GM21423 (cell line): ENCODE results near the gene PRPF40B.
"Not testable (repeated sequence)": the region's sequence is repeated elsewhere in the genome, so short reads cannot be mapped to it uniquely, and the experiment has no call there.

Experiments used
- ATAC-seq: cut with Tn5 transposase; IDR thresholded peaks from one replicate; pipeline ENCODE4 v1.9.1; 2021; ENCODE audit warnings: mild to moderate bottlenecking, moderate library complexity; ENCODE audit not compliant: unreplicated experiment

The PRPF40B gene

DNA sequence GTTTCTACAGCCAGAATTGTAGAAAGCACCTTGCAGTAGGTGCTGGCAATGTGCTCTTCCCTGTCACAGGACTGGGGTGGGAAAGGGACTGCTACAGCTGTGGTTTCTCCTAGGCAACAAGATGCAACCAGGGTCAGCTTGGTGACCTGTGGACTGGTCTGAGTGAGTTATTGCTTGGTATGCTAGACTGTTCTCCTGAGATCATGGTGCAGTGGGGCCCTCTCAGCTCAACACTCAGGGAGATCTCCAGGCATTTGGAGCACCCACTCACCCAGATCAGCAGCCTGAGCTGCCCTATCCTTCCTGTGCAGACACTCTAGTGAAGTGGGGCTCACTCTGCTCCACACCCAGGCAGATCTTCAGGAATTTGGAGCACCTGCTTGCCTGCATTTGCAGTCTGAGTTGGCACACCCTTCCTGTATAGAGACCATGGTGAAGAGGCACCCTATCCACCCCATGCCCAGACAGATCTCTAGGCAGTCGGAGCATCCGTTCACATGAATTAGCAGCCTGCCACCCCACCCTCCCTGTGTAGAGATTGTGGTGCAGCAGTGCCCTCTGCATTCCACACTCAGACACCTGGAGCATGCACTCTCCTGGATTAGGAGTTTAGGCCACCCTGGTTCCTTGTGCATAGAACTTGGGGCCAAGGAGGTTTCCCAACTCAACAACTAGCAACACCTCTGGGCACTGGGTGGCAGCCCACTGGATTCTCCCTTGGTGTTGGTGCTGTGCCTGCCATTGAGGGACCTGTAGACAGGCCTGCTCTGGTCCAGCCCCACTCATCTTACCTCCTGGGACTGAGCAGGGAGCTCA lies 14.1 kb upstream of the PRPF40B start:
- ATAC-seq: no peak

DNA sequence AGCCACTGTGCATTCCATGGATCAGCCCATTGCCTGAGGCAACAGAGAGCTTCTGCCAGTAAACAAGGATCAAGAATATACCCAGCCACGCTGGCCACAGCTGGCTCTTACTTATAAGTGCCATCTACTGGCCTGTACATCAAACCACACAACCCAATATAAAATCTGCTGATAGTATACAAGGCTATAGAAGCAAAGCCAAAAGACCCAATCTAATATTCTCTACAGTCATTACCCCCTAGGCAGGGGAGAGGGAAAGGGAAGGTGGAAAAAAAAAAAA lies 13.5 kb upstream of the PRPF40B start:
- ATAC-seq: no peak

- ATAC-seq: not testable (repeated sequence)
Measured at GRCh38 chr12:49610785-49611184, 12.6 kb upstream of the PRPF40B start.

- no peak for ATAC-seq
Measured at GRCh38 chr12:49612210-49612609, 11.2 kb upstream of the PRPF40B start.

GRCh38 chr12:49615725-49616124 lies 7.6 kb upstream of the PRPF40B start:
- no peak for ATAC-seq

- no peak for ATAC-seq
Measured at GRCh38 chr12:49616533-49617219, 6.7 kb upstream of the PRPF40B start.

- ATAC-seq: no peak
Measured at GRCh38 chr12:49618576-49618975, 4.8 kb upstream of the PRPF40B start.

GRCh38 chr12:49619286-49619685 lies 4.1 kb upstream of the PRPF40B start:
- no peak for ATAC-seq

DNA sequence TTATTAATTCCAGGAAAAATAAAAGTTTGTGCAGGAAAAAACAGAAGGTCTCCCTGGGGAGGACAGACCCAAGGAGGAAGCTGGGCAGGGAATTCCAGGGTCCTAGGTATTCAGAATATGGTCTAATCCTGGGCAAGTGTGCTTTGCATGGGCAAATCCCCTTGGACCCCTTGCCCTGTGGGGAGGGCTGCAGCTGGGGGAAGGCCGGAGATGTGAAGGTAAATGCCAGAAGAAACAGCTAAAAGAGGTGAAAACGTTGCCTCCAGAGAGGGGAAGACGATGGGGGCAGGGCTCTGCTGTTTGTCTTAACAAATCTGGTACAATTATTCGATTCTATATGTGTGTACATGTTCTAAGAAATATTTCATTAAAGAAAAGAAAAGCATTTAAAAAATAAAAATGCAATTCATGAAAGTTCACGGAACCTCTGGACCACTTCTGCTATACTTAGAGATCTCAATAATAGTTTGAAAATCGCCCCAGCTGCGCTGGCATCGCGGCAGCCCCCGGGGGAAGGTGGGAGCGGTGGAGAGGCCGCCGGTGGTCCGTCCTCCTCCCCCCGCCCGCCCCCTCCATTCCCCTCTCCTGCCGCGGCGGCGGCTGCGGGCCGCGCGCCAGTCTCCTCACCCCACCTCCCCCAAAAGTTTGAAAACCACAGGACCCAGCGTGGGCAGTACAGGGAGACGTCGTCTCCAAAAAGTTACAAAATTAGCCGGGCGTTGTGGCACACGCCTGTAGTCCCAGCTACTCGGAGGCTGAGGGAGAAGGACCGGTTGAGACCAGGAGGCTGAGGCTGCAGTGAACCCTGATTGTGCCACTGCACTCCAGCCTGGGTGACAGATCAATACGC lies 1.5 kb upstream of the PRPF40B start:
- no peak for ATAC-seq

DNA sequence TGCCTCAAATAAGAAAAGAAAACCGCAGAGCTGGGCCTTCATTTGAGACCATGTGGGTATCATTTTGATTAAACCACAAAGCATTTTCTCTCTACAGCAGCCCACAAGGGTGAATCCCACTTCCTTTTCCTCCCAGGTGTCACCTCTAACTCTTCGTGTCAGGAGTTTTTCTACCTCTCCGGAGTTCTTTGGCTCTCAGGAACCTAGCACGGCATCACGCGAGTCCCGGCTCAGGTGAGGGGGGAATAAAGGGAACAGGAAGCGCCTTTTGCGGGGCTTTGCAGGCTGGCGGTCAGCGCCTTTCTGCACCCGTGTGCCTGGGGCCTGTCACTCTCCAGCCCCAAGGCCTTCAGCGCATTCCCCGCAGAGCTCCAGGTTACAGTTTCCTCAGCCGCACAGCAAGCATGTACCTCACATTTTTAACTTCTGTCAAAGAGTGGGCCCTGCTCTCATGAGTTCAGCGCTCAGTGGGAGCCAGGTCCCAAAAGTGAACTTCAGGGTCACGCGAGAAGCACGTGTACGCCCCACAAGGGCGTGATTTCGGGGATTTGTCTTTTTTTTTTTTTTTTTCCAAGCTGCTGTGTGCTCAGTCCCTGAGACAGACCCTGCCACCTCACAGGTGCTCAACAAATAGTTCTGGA lies 740 bp upstream of the PRPF40B start:
- peak; percentile 27 for ATAC-seq

DNA sequence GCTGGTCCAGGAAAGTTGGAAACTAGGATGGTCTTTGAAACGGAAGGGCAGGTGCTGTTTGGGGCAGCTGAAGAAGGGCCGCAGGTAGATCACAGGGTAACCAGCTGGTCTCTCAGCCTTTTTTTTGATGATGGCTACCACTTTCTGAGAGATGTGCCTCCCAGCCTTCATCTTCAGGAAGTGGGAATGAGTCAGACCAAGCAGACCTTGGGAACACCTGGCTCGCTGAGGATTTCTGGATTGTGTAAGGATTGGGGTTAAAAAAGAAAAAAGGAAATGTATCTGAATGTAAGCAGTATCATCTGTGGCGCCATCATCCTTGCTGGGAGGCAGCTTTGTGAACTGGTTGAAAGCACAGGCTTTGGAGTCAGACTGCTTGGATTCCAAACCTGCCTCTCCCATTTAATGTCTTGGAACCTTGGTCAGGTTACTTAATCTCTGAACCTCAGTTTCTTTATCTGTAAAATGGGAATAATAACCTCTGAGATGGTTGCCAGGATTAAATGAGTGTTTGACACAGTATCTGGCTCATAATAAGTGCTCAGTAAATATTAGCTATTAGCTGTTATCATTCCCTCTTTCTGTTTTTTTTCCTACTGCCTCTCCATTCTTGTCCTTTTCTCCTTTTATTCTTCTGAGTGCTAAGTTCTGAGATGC lies 1.7 kb downstream of the PRPF40B start:
- ATAC-seq: no peak

DNA sequence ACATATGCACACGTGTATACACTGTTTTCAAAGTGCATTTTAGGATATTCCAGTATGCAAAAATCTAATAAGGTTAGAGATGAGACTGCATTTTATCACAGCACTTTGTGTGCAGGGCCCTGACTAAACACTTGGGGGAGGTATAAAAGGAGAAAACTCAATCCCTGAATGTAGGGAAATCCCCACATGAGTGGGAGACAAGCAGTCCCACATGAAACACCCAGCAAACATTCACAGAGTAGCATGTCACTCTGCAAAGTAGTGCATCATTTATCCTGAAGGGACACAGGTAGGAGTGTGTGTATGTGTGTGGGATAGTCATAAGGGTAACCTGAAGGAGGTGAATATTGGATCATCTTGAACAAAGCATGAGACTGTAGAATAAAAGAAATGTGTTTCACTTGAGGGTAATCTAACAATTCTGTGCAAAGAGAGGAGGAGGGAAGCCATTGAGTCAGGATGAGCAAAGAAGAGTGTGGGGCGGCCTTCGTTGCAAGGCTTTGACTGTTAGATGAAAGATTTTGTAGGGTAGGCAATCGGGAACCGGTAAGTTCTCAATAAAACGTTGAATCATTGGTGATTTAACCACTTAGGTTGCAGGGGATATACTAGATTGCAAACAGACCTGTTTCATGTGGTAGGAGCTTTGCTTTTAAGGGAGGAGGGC lies 2.9 kb downstream of the PRPF40B start:
- ATAC-seq: no peak

DNA sequence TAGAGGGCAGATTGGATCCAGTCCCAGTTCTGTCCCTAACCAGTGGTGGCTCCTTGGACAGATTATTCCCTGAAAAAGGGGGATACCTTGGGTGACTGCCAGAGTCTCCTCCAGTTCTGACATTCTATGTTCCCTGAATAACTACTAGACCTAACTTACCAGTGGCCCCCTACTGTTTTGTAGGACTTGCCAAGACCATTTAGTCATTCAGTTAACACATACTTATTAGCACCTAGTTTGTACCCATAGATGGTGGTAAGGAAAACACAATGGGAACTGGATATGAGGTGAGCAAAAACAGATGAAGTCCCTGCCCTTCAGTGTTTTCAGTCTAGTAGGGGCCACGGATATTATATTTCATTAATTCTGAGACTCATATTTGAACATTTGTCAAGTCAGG lies 3.5 kb downstream of the PRPF40B start:
- no peak for ATAC-seq

- ATAC-seq: no peak
Measured at GRCh38 chr12:49627752-49628360, 4.5 kb downstream of the PRPF40B start.

DNA sequence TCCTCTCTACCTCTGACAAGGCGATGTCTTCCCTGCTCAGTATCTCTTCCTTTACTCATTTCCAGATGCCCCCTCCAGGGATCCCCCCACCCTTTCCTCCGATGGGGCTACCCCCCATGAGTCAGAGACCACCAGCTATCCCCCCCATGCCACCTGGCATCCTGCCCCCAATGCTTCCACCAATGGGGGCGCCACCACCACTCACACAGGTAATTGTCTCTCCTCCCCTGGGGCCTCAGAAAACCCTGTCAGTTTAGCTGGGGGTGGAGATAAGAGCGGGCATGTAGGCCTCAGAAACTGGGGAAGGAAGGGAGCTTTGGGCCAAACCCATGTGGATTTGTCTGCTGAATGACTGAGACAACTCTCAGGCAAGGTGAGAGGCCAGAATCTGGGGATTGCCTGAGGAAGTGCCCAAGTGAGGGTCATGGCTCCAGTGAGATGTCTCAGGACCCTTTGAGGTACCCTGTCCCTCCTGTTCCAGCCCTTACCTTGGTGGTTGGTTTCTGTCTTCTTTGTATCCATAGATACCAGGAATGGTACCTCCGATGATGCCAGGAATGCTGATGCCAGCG lies 8.1 kb downstream of the PRPF40B start:
- ATAC-seq: no peak

DNA sequence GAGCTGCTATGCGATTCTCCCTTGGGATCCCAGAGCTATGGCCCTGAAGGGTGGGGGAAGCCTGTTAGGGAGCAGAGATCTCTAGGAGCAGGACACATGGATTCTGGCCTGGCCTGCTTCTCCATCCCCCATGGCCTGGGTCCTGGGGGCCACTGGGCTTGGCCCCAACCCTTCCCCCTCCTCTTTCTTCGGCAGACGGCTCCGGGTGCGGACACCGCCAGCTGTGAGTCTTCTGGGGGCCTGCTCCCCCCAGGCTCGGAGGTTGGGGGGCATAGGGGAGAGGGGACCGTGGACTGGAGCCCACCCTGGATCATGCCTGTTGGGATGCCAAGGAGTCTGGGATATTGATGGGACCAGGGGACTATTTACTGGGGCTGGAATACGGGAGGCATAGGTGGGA lies 9.0 kb downstream of the PRPF40B start:
- no peak for ATAC-seq

DNA sequence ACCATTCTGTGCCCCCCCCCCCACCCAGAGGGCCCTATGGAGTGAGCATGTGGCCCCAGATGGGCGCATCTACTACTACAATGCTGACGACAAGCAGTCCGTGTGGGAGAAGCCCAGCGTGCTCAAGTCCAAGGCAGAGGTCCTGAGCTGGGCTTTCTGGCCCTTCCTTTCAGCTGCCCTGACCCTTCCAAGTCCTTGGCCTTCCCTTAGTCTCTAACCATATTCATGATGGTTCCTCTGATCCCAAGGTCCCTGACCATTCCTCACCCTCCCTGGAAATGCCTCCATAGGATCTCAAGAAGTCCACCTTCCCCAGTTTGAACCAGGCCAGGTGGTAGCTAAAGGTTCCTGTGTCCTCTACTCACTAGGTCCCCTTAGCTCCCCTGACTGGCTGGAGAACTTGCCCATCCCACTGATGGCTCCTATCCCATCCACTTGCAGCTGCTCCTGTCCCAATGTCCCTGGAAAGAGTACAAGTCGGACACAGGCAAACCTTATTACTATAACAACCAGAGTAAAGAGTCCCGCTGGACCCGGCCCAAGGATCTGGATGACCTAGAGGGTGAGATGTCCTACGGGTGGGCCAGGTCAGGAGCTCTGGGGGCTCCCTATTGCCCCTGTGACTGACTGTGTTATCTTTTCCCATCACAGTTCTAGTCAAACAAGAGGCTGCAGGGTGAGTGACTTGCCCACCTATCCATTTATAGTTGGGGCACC lies 9.8 kb downstream of the PRPF40B start:
- no peak for ATAC-seq

GRCh38 chr12:49633703-49634345 lies 10.5 kb downstream of the PRPF40B start:
- no peak for ATAC-seq
